T-helper 22 cell (primary cell): ENCODE measurements around the gene CCNL2.

Source experiments
- DNase-seq: peaks from one replicate; pipeline ENCODE4 v3.0.0-alpha.2; 2020; ENCODE audit warnings: low read depth

The CCNL2 gene

DNA sequence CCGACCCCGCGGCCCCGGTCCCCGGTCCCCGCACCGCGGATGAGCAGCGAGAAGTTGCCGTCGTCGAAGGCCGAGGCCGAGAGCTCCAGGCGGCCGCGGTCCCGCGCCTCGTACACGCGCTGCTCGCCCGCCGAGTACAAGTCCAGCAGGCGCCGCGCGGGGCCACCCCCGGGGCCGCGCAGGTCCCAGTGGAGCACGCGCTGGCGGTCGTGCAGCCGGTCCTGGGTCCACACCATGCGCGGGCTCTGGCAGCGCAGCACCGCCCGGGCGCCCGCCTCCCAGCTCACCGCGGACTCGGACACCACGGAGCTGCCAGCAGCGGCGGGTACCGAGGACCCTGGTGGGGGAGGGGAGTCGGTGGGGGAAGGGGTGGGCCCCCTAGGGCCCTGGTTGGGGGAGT lies 43.7 kb downstream of the CCNL2 start:
- no peak for DNase-seq

DNA sequence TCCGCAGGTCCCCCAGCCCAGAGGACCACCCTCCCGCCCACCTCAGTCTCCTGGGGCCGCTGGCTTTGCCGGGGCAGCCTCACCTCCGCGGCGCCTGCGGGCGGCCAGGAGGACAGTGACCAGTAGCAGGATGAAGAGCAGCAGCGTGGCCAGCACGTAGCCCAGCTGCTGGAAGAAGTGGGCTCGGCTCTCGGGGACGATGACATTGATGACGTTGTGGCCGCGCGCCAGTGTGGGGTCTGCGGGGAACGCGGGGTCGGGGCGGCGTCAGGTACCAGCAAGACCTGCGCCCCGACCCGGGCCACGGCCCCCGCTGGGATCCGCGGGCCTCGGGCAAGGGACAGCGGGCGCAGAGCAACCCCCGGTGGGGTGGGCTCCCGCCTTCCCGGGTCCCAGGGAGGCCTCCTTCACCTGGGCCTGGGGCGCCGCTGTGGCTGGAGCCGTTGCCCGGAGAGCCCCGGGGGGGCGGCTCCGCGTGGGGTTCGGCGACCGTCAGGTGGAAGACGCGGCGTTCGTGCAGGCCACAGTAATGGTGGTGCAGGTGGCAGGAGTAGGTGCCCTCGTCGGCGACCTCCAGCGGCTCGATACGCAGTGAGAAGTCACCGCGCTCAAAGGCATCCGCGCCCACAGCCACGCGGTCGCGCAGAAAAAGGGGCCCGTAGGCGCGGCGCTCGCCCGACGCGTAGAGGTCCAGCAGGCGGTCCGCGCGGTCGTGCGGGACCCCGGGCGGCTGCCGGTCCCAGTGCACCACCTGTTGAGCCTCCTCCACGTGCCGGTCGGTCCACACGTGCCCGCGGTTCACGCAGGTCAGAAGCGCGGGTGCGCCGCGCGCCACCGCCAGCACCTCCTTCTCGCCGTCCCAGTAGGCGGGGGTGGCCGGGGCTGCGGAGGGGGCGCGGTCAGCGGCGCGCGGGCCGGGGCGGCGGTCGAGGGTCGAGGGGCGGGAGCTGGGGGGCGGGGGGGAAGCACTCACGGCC lies 44.6 kb downstream of the CCNL2 start:
- DNase-seq = no peak

DNA sequence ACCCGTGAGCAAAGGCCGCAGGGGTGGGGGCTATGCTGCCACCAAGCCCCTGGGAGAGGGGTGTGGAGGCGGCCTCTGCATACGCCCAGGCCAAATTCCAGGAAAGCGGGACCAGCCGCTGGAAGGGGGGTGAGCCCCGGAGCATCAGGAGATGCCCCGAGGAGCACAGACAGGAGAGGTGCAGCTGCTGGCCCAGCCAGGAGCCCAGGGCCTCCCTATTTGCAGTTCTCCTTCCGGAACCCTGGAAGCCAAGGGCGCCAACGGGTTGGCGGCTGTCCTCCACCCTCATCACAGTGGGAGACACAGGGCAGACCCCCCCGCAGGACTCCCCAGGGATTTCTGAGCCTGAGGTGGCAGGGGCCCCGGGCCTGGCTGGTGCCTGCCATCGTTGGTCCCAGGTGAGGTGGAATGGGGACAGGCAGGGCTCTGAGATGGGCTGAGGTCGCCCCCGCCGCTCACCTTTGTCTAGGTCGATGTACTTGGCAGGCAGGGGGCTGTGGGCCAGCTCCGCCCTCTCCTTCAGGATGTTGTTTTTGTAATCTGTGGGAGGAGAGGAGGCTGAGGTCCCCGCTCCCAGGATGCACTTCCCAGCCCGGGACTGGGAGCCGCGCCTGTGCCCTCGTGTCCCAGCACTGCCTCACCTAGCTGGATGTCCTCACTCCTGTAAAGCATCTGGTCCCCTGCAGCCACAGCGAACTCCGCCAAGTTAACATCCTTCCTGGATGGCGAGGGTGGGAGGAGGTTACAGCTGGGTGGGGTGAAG lies 45.6 kb downstream of the CCNL2 start:
- no peak for DNase-seq

DNA sequence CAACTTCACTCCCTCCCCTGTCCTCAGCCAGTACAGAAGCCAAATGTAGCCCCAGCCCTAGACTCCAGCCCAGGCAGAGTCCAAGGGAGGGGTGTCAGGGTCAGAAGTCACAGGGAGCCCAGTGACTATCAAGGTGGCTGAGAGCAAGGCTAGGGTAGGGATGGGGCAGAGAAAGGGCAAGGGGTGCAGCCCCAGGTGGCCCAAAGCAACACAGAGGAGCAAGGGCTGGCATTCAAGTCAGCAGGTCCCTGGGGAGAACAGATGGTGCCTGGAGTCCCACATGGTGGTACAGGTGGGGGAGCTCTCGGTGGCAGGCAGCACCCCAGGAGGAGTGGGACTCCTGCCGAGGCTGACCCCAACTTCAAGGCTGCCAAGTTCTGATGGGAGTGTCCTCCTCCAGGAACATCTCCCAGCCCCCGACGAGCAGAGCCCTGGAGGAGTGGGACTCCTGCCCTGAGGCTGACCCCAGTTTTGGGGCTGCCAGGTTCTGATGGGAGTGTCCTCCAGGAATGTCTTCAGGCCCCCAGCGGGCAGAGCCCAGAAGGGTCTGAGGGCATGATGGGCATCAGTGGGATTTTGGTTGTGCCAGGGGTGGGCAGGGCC lies 46.2 kb downstream of the CCNL2 start:
- DNase-seq = no peak

DNA sequence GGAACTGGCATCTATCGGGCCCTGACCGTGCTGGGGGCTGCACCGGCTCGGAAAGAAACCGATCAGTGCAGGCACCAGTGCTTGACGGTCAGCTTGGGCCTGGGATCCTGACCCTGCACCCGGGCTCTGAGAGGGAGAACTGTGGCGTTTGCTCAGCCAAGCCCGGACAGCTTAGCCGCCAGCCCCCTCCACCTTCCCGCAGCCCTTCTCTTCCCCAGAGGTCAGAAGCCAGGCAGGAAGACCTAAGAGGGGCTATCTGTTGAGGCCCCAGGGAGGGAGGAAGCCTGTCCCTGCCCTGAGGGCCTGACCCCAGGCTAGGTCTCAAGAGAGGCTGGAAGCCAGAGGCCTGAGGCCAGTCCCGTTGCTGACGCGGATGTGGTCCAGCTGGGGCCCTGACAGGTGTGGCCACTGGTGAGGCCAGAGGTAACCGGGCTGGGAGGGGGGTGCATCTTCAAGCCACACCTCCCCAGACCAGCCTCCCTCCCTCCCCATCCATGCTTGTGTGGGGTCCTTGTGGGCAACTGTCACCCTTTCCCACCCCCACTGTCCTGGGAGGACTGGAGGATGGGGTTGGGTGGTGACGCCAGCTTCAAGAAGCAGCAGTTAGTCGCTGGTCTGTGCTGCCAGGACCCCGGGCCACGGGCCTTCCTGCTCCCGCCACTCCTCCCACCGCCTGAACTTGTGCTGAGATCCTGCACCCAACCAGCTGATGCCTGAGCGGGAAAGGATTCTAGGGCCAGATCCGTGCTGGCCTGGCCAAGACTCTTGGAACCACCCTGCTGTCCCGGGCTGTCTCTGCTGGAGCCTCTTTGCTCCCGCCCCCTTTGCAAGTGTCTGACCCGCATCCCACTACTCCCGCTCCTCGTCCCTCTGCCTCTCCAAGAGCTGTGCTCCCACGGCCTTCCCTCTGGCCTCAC lies 47.4 kb downstream of the CCNL2 start:
- no peak for DNase-seq

DNA sequence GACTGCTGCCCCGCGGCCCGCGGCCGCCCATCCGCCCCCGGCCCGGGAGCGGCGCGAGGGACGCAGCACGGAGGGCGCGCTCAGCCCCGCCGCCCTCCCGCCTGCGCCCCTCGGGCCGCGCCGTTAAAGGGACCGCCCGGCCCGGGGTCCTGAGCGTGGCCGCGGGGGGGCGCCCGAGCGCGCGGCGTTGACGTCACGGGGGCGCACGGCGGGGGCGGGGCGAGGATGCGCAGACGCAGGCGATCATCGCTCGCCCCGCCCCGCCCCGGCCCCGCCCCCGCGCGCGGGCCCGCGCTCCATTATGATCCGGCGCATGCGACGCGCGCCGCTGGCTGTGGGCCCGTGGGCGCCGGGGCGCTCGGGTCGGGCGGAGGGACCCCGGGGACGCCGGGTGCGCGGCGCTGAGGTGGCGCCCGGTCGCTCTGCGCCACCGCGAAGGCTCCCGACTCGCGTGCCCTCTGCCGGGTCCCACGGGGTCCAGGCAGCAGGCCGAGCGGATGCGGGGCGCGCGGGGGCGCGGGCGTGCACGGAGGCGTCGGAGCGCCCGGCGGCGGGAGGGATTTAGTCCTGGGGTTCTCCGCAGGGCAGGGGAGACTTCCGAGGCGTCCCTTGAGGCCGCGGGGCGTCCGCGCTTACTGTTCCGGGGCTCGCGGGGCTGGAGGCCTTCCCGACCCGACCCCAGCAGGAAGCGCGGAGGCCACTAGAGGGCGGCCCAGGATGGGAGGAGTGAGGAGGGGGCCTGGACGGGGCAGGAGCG lies 49.7 kb downstream of the CCNL2 start, which contains the start of gene DVL1:
TSS of gene DVL1 (minus strand) at position 163 of the 757 bp plus-strand sequence. CDS start 353 bp downstream, outside the sequence.
- DNase-seq = peak; percentile 53

DNA sequence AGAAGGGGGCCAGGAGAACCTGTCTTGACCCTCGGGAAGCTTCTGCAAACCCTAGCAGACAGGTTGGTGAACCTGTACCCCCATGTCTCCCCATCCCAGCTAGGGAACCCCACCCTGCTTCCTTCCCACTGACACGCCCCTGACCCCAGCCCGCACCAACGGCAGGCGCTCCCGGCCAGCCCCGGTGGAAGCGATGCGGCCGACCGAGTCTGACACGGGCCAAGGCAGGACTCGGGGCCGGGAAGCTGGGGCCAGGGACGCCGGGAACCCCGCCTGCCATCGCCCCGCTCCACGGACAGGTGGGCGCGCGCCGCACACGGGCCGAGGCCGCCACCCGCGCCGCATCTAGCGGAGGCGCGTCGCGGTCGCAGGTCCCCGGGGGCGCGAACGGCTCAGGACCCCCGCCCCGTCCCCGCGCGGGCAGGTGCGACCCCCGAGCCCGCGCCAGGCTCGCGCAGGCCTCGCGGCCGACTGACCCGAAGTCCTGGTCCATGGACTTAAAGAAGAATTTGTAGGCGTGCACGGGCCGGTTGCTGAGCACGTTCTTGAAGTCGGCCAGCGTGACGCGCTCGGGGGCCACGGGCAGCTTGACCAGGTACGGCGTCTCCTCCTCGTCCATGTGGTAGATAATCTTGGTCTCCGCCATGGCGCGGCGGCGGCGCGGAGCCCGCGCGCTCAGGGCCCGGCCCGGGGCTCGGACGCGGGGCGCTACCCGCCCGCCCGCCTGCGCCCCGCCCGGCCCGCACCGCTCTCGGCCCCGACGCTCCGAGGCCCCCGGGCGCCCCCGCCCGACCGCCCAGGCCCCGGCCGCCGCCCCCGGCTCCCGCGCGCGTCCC lies 50.5 kb downstream of the CCNL2 start:
- no peak for DNase-seq

DNA sequence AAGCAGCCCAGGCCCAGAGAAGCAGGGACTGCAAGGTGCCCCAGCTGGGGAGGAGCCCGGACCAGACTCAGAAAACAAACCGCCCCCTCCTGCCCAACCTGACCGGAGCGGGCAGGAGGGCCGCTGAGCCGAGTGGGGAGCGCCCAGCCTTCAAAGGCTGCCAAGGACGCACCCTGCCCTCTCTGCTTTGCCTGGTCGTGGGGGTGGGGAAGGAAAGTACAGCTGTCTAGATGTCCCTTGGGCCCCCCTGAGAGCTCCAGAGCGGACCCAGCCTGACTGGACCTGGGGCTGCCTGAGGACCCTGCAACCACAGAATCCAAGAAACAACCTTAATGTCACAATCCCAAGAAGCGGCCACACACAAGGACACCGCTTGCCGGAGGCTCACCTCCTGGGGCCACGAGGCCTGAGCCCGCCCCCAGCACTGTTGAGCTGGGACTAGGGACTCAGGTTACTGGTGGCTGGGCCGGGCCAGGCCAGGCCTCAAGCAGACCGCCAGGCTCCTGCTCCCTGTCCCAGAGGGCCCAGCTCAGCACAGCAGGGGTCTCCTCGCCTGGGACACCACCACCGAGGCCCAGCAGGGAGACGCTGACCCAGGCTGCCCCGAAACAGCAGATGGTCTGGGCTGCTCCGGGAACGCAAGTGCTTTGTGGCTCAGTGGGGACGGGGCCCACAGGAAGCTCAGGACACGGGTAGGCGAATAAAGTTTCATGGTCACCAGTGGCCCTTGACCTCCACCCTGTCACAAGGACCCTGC lies 51.3 kb downstream of the CCNL2 start:
- no peak for DNase-seq

DNA sequence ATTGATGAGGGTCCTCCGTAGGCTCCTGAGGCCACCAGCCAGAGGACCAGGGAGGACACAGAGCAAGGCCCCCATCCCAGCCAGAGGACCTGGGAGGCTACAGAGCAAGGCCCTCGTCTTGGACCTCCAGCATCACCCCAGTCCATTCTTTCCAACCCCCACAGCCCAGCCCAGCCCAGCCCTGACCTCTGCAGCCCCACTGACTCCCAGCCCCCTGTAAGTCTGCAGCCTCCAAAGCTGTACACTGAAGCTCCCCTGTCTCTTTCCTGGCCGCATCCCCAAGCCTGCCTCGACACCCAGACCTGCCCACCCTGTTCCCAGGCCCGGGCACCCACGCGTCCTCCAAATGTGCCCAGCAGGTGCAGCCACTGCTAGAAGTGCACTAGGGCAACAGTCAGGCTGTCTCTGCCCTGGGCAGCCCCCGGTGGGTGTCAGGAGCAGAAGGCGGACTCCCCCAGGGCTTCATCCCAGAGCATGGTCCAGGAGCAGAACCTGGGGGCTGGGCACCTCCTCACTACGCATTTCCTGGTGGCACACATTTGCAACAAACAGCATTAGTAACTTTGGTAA lies 52.0 kb downstream of the CCNL2 start:
- no peak for DNase-seq

DNA sequence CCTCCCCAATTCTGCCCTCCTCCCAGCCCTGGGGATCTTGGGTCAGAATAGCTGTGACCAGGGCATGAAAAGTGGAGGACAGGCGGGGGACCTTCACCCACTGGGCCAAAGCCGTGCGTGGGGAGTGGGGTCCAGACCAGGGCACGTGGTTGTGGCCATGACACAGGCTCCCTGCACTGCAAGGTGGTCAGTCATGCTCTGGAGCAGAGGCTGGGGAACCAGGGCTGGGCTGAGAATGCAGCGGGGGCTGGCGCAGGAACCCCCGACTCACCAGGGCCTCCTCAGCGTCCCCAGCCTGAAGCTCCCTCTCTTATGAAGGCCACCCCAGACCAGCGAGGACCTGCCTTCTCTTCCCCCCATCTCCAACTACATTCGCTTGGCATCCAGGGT lies 52.6 kb downstream of the CCNL2 start:
- no peak for DNase-seq

DNA sequence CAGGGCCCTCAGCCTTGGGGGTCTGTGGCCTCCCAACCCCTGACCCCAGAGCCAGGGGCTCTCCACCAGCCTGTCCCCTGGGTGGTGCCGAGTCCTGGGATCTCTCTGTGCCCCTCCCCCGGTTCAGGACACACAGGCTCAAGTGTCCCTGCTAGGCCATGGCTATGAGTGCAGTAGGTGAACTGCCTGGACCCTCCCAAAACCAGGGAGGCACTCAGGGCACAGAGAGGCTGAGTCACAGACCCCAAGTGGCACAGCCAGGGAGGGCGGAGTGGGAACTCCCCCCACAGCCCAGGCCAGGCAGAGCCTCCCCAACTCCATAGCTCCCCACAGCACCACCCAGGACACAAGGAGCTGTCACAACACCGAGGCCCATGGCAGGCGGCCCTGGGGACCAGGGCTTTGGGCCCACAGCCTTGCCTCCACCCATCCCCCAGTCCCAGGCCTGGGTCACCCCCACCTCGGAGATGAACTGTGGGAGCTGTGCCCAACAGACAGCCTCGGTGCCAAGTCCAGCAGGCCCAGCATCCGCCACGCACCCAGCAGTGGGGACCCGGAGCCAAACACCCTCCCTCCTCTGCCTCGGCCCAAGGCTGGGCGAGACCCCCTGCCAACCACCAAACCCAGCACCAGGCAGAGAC lies 53.2 kb downstream of the CCNL2 start:
- DNase-seq = no peak

DNA sequence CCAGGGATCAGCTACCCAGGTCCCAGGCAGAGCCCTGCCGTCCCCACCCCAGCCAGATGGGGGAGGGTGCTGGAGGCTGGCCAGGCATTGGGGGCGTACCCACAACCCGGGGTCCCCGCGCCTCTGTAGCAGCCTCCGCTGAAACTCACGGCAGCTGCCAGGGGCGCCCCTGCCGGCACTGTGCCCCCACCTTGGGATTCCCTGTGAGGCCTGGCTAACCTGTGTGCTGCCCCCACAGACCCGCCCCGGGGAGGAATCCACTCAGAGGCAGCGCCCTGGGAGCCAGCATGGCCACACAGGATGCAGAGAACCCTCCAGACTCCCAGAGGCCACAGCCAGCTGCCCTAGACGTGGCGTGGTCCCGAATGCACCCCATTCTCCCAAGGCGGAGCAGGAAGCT lies 53.8 kb downstream of the CCNL2 start:
- no peak for DNase-seq

DNA sequence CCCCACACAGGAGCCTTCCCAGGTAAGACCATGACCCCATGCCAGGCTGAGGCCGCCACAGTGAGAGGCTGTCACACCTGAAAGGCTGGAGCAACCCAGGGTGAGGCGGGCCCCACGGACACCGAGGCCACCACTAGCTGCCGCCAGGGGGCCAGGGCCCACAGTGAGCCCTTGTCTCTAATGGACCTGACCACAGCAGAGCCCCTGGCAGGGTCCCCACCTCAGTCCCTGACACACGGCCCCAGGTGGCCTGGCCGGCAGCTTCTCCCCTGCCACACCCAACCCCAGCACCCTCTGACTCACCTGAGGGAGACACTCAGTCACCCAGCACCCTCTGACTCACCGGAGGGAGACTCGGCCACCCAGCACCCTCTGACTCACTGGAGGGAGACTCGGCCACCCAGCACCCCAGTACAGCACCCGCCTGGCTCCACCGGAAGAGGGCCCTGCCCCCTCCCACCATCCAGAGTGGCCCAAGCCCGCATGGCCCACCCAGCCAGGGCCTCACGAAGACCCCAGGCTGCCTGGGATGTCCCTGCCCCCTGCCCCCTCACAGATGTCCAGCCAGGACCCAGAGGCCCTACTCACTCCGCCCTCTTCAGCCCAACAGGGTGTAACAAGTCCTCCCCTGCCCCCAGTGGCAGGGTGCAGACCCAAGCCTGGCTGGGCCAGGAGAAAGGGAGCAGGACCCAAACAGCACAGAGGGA lies 54.3 kb downstream of the CCNL2 start:
- no peak for DNase-seq

DNA sequence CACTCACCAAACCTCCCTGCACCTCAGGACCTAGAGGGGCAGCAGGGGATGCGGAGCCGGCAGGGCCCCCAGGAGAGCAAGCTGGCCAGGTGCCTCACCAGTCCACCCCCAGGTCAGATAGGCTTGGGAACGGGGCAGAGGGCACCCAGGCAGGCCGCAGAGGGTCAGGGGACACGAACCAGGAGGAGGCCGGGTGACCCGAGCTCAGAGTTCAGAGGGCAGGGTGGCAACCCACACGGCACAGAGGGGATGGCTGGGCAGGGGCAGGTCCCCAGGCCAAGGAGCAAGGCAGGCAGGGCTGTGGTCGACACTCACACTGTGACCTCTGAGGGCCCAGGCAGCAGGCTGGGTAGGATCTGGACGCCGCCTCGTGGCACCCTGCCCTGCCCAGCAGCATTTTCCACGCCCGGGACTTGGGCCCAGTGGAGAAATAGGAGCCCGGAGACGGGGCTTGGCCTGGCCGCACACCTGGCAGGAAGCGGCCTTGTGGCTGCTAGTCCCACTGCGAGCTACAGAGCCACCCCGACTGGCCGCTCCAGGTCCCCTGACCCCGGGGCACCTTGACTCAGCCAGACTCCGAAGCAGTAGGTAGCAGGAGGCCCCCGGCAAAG lies 55.2 kb downstream of the CCNL2 start:
- DNase-seq = no peak

DNA sequence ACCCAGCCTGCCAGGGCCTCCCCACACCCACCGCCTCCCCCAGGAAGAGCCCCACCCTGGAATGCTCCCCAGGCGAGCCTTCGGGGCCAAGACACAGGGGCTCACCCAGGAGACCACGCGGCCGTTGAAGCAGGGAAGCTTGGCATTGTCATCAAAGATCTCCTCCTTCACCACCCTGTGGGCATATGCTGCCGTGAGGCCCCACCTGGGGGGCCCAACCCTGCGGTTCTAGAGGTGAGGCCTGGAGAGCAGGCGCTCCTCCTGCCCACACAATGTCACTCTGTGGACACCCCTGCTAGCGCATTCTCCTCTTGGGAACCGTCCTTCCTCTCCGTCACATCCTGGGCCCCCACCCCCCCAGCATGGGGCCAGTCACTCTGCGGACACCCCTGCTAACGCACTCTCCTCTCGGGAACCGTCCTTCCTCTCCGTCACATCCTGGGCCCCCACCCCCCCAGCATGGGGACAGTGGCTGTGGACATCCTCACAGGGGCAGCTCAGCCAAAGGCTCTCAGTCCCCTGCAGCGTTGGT lies 56.5 kb downstream of the CCNL2 start:
- DNase-seq = no peak

DNA sequence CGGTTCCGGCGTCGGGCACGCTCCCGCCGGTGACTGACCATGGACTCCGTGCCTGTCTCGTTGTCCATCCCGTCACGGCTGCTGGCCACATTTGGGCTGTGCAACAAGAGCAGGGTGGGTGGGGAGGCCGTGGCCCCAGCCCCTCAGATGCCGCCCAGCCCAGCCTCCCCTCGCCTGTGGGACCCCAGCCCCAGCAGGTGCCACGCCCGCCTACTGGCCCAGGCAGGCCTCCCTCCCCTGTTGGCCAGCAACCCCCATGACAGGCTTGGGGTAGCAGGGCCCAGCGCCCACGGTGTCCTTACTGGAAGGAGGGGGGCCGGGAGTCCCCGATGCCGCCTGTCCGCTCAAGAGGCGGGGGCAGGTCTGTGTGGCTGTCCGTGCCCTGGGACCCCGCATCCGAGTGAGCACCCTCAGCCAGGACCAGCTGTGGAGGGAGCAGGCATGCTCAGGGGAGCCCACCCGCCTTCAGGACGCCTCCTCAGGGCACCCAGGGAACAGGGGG lies 57.0 kb downstream of the CCNL2 start:
- no peak for DNase-seq

DNA sequence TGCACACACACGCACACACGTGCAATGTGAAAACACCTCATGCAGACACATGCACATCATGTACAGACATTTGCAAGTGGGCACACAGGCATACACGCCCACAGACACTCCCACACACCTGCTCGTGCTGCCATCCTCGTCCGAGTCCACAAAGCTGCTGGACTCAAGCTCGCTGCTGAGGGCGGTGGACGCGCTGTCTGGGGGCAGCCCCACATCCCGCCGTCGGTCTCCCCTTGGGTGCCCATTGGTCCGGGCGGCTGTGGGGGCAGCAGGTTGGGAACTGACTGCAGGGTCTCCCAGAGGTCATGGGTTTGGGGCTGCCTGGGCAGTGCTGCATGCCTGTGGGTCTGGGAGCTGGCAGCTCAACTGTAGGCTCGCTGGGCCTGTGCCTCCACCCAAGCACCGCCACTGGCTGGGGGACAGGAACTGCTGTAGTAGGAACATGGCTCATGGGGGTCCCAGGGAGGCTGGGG lies 57.5 kb downstream of the CCNL2 start:
- no peak for DNase-seq
